ENCODE measurements around the gene COG4. TPM values are rescaled to one million over a fixed set of nuclear protein-coding genes. Genes with fewer than 3 reads are reported as not detected.

The COG4 gene
- total and polyA plus RNA-seq, 2 experiments from 2014 or later: 28.8 to 38.1 TPM

- TF ChIP-seq ETS1 (IDR thresholded peaks at IDR 0.05) (no peak), REST (IDR thresholded peaks at IDR 0.05; ENCODE audit: unreplicated experiment) (no peak), NANOG (IDR thresholded peaks at IDR 0.05; ENCODE audit: borderline replicate concordance) (no peak), POLR2AphosphoS5 (IDR thresholded peaks at IDR 0.05; ENCODE audit: low read depth) (no peak), ZNF331 (CRISPR knock-in tag; IDR thresholded peaks at IDR 0.05; ENCODE audit: low read depth) (no peak), EZH2 (IDR thresholded peaks at IDR 0.05; ENCODE audit: low read depth, unreplicated experiment) (no peak)
Measured at GRCh38 chr16:70484867-70485266, 38.5 kb downstream of the COG4 start (continued).

- Mint-ChIP-seq H3K36me3 (ENCODE audit: low read depth) (peaks cover 17% of the 10 kb centered on the region), H3K4me1 (peaks cover 7% of the 10 kb centered on the region; the same call in 2 of the 3 replicates), H3K4me3 (no peak overlapping the region), H3K27me3 (ENCODE audit: insufficient read depth, low read depth, poor library complexity) (peaks cover 10% of the 10 kb centered on the region), H3K9me3 (no peaks in the 10 kb centered on the region), H3K27ac (no peak overlapping the region)
- Histone ChIP-seq H3K79me2 (replicated peaks; ENCODE audit: insufficient read depth) (no peaks in the 10 kb centered on the region), H3K4me3 (no peak overlapping the region), H3K36me3 (ENCODE audit: insufficient read depth) (no peaks in the 10 kb centered on the region), H4K20me1 (replicated peaks; ENCODE audit: insufficient read depth) (no peaks in the 10 kb centered on the region; the same call in 1 of the 2 replicates), H3K9me2 (ENCODE audit: insufficient read depth) (no peaks in the 10 kb centered on the region), H3K27ac (ENCODE audit: low read depth) (no peak overlapping the region), H3F3A (replicated peaks; ENCODE audit: low read depth) (no peaks in the 10 kb centered on the region), H3K4me2 (no peak overlapping the region), H3K4me1 (ENCODE audit: insufficient read depth) (no peaks in the 10 kb centered on the region), H3K27me3 (ENCODE audit: insufficient read depth) (no peaks in the 10 kb centered on the region), H2AFZ (no peak overlapping the region)
- no peak for DNase-seq (ENCODE audit: low spot score)
- ATAC-seq: no peak
- TF ChIP-seq CREB1 (CRISPR knock-in tag; IDR thresholded peaks at IDR 0.05; ENCODE audit: low read depth) (no peak), ZNF114 (CRISPR knock-in tag; IDR thresholded peaks at IDR 0.05) (no peak), STAT1 (IDR thresholded peaks at IDR 0.05; ENCODE audit: unreplicated experiment) (no peak), CTCF (conservative IDR thresholded peaks at IDR 0.05; ENCODE audit: low read depth in 2 of 2) (no peak), REST (IDR thresholded peaks at IDR 0.05; ENCODE audit: unreplicated experiment) (no peak), ETS1 (IDR thresholded peaks at IDR 0.05) (no peak), EZH2 (IDR thresholded peaks at IDR 0.05; ENCODE audit: low read depth, unreplicated experiment) (no peak), POLR2AphosphoS5 (IDR thresholded peaks at IDR 0.05; ENCODE audit: low read depth) (no peak)
Measured at GRCh38 chr16:70483426-70483825, 39.9 kb downstream of the COG4 start.
